ENCODE data around the gene PPP2R2C.

DNA sequence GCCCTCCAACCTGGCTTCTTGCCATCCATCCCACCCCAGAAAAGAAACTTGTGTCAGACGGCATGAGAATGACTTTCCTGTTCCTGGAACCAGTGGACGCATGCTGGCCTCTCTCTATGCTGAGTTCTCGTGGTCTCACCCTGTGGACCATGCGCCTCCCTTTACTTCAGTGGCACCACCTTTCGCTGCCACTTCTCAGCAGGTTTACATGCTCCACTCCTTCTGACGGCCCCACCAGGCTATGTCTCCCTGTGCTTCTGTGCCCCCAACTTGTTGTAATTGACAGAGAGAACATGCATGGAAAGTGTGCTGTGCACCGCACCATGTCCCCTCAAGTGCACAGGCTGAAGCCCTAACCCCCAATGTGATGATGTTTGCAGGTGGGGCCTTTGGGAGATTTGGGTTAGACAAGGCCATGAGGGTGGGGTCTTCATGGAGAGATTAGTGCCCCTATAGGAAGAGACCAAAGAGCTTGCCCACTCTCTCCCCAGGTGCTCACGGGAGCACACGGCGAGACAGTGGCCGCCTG, 3.1 kb upstream of the PPP2R2C start:
- TF ChIP-seq CTCF (IDR thresholded peaks at IDR 0.05) (no peak), POLR2A (IDR thresholded peaks at IDR 0.05) (no peak)

All from body of pancreas (tissue), 4 donors.